GM19372 (cell line): ENCODE results near the gene OGFOD2.
"Not testable (repeated sequence)": the region's sequence is repeated elsewhere in the genome, so short reads cannot be mapped to it uniquely, and the experiment has no call there.

Experiments
- ATAC-seq: cut with Tn5 transposase; IDR thresholded peaks from one replicate; pipeline ENCODE4 v1.9.1; 2021; ENCODE audit warnings: mild to moderate bottlenecking, low read depth, moderate library complexity; ENCODE audit not compliant: unreplicated experiment

Gene OGFOD2

GRCh38 chr12:122974892-122975789 lies at the start of gene OGFOD2:
TSS of gene OGFOD2 (plus strand) at chr12:122975244. CDS start at chr12:122975252, 8 bp downstream.
- ATAC-seq: peak; percentile 69

GRCh38 chr12:122927756-122928403 lies 47.2 kb upstream of the OGFOD2 start:
- ATAC-seq: no peak

GRCh38 chr12:122928404-122929147 lies 46.5 kb upstream of the OGFOD2 start:
- no peak for ATAC-seq

- ATAC-seq: no peak
These were observed 45.9 kb upstream of the OGFOD2 start for GRCh38 chr12:122929148-122929538.

- no peak for ATAC-seq
These were observed 45.2 kb upstream of the OGFOD2 start for GRCh38 chr12:122929812-122930211.

- ATAC-seq: no peak
These were observed 42.8 kb upstream of the OGFOD2 start for GRCh38 chr12:122932207-122932606.

- ATAC-seq: no peak
These were observed 40.3 kb upstream of the OGFOD2 start for GRCh38 chr12:122934722-122935121.

- no peak for ATAC-seq
These were observed 39.7 kb upstream of the OGFOD2 start for GRCh38 chr12:122935318-122935717.

- no peak for ATAC-seq
These were observed 37.4 kb upstream of the OGFOD2 start for GRCh38 chr12:122937622-122938091.

- no peak for ATAC-seq
These were observed 35.9 kb upstream of the OGFOD2 start for GRCh38 chr12:122939125-122939524.

GRCh38 chr12:122941351-122941750 lies 33.7 kb upstream of the OGFOD2 start:
- ATAC-seq: not testable (repeated sequence)

- no peak for ATAC-seq
These were observed 32.4 kb upstream of the OGFOD2 start for GRCh38 chr12:122942637-122943036.

- no peak for ATAC-seq
These were observed 31.8 kb upstream of the OGFOD2 start for GRCh38 chr12:122943196-122943595.

GRCh38 chr12:122944605-122945592 lies 30.1 kb upstream of the OGFOD2 start:
- ATAC-seq: no peak

GRCh38 chr12:122946690-122947341 lies 28.2 kb upstream of the OGFOD2 start:
- no peak for ATAC-seq

- no peak for ATAC-seq
These were observed 27.7 kb upstream of the OGFOD2 start for GRCh38 chr12:122947352-122947792.

GRCh38 chr12:122948605-122949004 lies 26.4 kb upstream of the OGFOD2 start:
- no peak for ATAC-seq

- no peak for ATAC-seq
These were observed 25.6 kb upstream of the OGFOD2 start for GRCh38 chr12:122949405-122949804.
